Myometrial cell (primary cell): ENCODE data around the gene C17orf107. TPM values are rescaled to one million over a fixed set of nuclear protein-coding genes. Genes with fewer than 3 reads are reported as not detected.

Source experiments
- total RNA-seq: library from RNA; depleted of rRNA; stranded (reverse); fragments of >200 nt; gene quantifications from 2 replicates; pipeline ENCODE4 v1.2.3, GENCODE V29; 2015

C17orf107 gene
- total RNA-seq, result 4.3 and 5.7 TPM in 2 replicates

GRCh38 chr17:4899341-4900230, at the start of gene C17orf107:
Gene C17orf107, plus strand, starts transcription at chr17:4899536. Its CDS starts 227 bp downstream, at chr17:4899763.

GRCh38 chr17:4903051-4903818, 3.9 kb downstream of the C17orf107 start, which contains the start of gene CHRNE:
Gene CHRNE, minus strand, starts transcription at chr17:4903098. Its CDS starts 35 bp downstream, at chr17:4903063.

DNA sequence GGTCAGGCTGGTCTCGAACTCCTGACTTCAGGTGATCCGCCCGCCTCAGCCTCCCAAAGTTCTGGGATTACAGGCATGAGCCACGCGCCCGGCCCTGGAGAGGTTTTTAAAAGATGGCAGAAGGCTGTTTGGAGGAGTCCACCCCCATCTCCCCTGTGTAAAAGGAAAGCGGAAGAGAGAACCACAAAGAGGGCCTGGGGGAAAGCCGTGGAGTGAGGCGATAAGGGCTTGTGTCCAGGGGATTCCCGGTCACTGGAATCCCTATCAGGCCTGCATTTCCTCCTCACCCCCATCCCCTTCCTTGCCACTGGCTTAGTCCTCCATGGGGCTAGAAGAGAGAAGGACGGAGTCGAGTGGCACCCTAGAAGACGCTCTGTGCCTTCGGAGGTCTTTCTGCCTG, 32.6 kb downstream of the C17orf107 start, which contains the start of gene GP1BA:
Gene GP1BA, plus strand, starts transcription at position 315 of the 400 bp plus-strand sequence. CDS start 328 bp downstream, outside the sequence.

DNA sequence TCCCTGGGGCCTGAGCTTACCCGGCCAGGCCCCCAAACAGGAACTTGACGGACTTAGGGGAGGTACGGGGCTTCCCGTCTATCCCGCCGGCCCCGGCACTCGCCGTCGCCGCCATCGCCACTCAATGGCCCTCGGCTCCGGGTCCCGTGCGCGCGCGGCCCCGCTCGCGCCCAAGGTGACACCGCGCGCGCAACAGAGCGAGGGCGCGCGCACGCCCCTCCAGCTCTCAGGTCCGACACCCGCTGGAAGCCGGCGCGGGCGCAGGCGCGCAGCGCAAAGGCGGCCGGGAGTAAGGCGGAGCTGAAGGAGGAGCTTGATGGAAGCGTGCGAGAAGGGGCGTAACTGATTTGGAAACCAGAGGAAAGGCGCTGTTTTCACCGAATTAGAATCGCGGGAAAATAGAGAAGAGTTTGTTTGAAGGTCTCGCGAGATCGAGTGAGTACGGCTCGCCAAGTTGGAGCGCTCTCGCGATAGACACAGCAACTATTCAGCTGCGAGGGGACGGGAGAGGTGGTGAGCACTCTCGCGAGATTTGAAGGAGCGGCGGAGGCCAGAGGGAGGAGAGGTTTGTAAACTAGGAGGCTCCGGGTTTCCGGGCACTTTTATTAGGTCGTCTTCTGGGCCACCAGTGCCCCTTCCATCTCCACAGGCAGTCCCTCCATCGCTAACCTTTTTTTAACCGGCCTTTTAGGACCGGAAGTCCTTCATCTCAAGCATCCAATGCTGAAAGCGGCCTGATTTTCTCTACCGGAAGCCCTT, 40.6 kb downstream of the C17orf107 start, which contains the start of the genes RNF167 and SLC25A11:
Gene RNF167, plus strand, starts transcription at position 473 of the 759 bp plus-strand sequence. CDS start 642 bp downstream, outside the sequence.
Gene SLC25A11, minus strand, starts transcription at position 251 of the 759 bp plus-strand sequence. Its CDS starts 136 bp downstream, at position 115.

DNA sequence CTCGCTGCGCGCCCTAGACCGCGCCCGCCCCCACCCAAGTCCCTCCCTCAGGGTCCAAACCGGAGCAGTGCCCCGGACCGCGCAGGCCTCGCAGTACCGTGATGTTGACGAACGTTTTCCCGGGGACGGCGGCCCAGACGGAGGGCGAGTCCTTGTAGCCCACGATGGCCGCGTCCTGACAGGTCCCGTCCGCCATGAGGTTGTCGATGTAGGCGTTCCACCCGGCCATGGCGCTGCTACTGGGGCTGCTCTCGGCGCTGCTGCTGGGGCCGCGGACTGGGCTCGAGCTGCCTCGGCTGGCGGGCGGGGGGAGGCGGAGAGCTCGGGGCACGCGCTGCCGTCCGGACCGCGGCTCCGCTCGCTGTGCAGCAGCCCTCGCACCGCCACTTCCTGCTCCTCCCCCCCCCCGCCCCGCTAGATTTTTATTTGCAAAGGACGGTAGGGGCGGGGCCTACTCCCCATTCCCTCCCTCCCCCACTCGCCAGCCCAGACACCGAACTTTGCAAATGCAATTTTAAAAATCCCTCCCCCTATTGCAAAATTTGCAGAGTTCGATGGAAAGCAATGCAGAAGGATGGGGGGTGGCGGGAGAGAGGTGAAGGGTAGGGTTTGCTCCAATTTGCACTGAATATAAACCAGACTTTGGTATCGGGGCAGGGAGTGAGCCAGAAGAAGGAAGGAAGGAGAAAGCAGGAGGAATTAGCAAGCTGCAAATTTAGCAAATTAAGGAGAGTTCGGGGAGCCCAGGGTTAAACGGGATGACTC, 49.0 kb downstream of the C17orf107 start, which contains the start of gene PFN1:
Gene PFN1, minus strand, starts transcription at position 365 of the 765 bp plus-strand sequence. Its CDS starts 136 bp downstream, at position 229.

DNA sequence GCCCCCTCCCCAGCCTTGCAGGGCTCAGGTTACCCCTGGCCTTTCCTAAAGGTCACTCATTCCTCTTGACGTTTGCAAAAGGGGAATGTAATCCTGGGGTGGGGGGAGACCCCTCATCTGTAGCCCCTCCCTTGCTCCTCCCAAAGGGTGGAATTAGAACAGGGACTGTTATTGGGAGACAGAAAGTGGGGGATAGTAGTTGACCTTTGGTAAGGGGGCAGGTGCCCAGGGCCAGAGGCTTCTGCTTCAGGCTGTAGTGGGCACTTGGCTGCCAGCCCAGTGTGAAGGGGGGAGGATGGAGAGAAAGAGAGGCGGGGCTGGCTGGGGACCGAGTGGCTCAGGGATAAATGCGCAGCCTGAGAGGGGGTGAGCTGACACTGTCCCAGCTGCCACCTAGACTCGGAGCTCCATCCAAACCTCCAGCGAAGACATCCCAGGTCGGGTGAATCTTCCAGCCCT, 51.4 kb downstream of the C17orf107 start, which contains the start of gene ENO3:
Gene ENO3, plus strand, starts transcription at position 374 of the 459 bp plus-strand sequence. CDS start 711 bp downstream, outside the sequence.

Other genes with a start within 250 kb of the C17orf107 start
- gene PELP1, start 195.4 kb upstream of the C17orf107 start, total RNA-seq, result 22.5 and 25.9 TPM in 2 replicates
- gene ARRB2, start 188.9 kb upstream of the C17orf107 start, total RNA-seq, result 12.9 and 14.4 TPM in 2 replicates
- 31.5 and 34.9 TPM in 2 replicates for gene MED11, start 168.1 kb upstream of the C17orf107 start, total RNA-seq
- gene ZMYND15, start 159.7 kb upstream of the C17orf107 start, total RNA-seq, result 0.29 TPM in 1 of 2 replicates, not detected in the other
- 1.2 and 1.7 TPM in 2 replicates for gene CXCL16, start 159.6 kb upstream of the C17orf107 start, total RNA-seq
- not detected in 2 replicates for gene TM4SF5, start 127.7 kb upstream of the C17orf107 start, total RNA-seq
- not detected in 2 replicates for gene VMO1, start 113.2 kb upstream of the C17orf107 start, total RNA-seq
- not detected in 2 replicates for gene GLTPD2, start 110.6 kb upstream of the C17orf107 start, total RNA-seq
- gene PSMB6, start 103.4 kb upstream of the C17orf107 start, total RNA-seq, result 350 and 452 TPM in 2 replicates
- 19.8 and 28.3 TPM in 2 replicates for gene PLD2, start 92.4 kb upstream of the C17orf107 start, total RNA-seq
- gene MINK1, start 66.2 kb upstream of the C17orf107 start, total RNA-seq, result 22.2 and 26.2 TPM in 2 replicates
- gene CHRNE, start 3.6 kb downstream of the C17orf107 start, total RNA-seq, result 0.35 and 0.86 TPM in 2 replicates
- gene GP1BA, start 32.7 kb downstream of the C17orf107 start, total RNA-seq, result not detected in 2 replicates
- 61.9 and 65.2 TPM in 2 replicates for gene SLC25A11, start 40.5 kb downstream of the C17orf107 start, total RNA-seq
- gene RNF167, start 40.7 kb downstream of the C17orf107 start, total RNA-seq, result 64.3 and 64.5 TPM in 2 replicates
- 1,248 and 1,319 TPM in 2 replicates for gene PFN1, start 49.0 kb downstream of the C17orf107 start, total RNA-seq
- 3.4 TPM in 1 of 2 replicates, not detected in the other for gene ENO3, start 51.6 kb downstream of the C17orf107 start, total RNA-seq
- gene SPAG7, start 68.3 kb downstream of the C17orf107 start, total RNA-seq, result 60.0 and 64.9 TPM in 2 replicates
- gene CAMTA2, start 88.1 kb downstream of the C17orf107 start, total RNA-seq, result 15.6 and 36.6 TPM in 2 replicates
- gene INCA1, start 98.0 kb downstream of the C17orf107 start, total RNA-seq, result under 0.01 and 0.53 TPM in 2 replicates
- 49.3 and 54.8 TPM in 2 replicates for gene KIF1C, start 98.4 kb downstream of the C17orf107 start, total RNA-seq
- gene SLC52A1, start 135.9 kb downstream of the C17orf107 start, total RNA-seq, result 0.29 and 0.71 TPM in 2 replicates
- 0.89 and 1.7 TPM in 2 replicates for gene ZFP3, start 178.9 kb downstream of the C17orf107 start, total RNA-seq
- 3.5 and 6.6 TPM in 2 replicates for gene ZNF232, start 212.3 kb downstream of the C17orf107 start, total RNA-seq
- gene USP6, start 216.5 kb downstream of the C17orf107 start, total RNA-seq, result 0.18 TPM in 1 of 2 replicates, not detected in the other